ENCODE data around the gene TRIM63.

Gene TRIM63

GRCh38 chr1:26047278-26047874 lies 20.1 kb downstream of the TRIM63 start:
- TF ChIP-seq, protein P1, sequence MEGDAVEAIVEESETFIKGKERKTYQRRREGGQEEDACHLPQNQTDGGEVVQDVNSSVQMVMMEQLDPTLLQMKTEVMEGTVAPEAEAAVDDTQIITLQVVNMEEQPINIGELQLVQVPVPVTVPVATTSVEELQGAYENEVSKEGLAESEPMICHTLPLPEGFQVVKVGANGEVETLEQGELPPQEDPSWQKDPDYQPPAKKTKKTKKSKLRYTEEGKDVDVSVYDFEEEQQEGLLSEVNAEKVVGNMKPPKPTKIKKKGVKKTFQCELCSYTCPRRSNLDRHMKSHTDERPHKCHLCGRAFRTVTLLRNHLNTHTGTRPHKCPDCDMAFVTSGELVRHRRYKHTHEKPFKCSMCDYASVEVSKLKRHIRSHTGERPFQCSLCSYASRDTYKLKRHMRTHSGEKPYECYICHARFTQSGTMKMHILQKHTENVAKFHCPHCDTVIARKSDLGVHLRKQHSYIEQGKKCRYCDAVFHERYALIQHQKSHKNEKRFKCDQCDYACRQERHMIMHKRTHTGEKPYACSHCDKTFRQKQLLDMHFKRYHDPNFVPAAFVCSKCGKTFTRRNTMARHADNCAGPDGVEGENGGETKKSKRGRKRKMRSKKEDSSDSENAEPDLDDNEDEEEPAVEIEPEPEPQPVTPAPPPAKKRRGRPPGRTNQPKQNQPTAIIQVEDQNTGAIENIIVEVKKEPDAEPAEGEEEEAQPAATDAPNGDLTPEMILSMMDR (conservative IDR thresholded peaks at IDR 0.05; ENCODE audit: low read depth, low read length), result no peak
- DNase-seq (ENCODE audit: low read depth), result no peak
- no peak overlapping the region for H3K4me3 ChIP-seq (ENCODE audit: low read depth, low read length)

- DNase-seq (ENCODE audit: low read depth), result no peak
- TF ChIP-seq, protein P1 (conservative IDR thresholded peaks at IDR 0.05; ENCODE audit: low read depth, low read length), result no peak
- no peak overlapping the region for H3K4me3 ChIP-seq (ENCODE audit: low read depth, low read length)
Observed at GRCh38 chr1:26046246-26047095, 21.0 kb downstream of the TRIM63 start.

- H3K4me3 ChIP-seq (ENCODE audit: low read depth, low read length), result no peak within 1 kb of the TSS
- DNase-seq (ENCODE audit: low read depth), result no peak
- TF ChIP-seq, protein P1 (conservative IDR thresholded peaks at IDR 0.05; ENCODE audit: low read depth, low read length), result no peak
Observed at GRCh38 chr1:26045722-26046245, 21.6 kb downstream of the TRIM63 start, which contains the start of gene SLC30A2. SLC30A2 (minus strand) TSS chr1:26046118; CDS start chr1:26045896, 222 bp downstream.

DNA sequence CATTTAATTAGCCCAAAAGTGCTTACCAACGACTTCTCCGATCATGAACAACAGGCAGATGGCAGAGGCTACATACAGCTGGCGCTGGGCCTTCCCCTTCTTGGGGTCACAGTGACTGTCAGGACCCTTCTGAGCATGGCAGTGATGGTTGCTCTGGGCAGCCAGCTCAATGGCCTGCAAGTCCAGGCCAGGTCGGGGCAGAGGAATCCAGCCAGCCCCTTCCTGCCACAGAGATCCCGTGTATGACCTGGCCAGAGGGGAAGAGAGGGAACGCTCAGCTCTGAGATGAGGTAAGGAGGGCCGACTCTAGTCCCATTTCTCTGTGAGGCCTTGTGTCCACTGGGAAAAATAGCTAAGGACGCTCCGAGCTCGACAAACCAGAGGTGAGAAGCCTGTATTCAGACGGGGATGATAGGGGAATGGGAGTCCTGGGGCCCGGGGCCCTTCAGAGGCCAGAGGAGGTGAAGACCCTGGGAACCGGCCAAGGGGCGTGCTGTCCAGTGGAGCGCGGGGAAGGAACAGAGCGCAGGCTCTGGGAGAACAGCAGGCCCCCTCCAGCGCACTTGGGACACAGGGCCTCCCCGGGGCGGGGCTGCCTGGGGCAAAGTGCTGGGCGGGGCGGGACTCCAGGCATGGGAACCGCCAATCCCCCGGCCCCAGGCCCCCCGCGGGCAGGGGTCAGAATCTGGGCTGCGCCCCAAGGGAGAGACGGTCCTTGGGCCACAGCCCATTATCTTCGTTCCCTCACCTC lies 22.3 kb downstream of the TRIM63 start:
- DNase-seq (ENCODE audit: low read depth), result no peak
- no peak overlapping the region for H3K4me3 ChIP-seq (ENCODE audit: low read depth, low read length)
- TF ChIP-seq, protein P1 (conservative IDR thresholded peaks at IDR 0.05; ENCODE audit: low read depth, low read length), result no peak

- H3K4me3 ChIP-seq (ENCODE audit: low read depth, low read length), result no peak overlapping the region
- DNase-seq (ENCODE audit: low read depth), result no peak
- TF ChIP-seq, protein P1 (conservative IDR thresholded peaks at IDR 0.05; ENCODE audit: low read depth, low read length), result no peak
Observed at GRCh38 chr1:26044414-26044813, 23.0 kb downstream of the TRIM63 start.

DNA sequence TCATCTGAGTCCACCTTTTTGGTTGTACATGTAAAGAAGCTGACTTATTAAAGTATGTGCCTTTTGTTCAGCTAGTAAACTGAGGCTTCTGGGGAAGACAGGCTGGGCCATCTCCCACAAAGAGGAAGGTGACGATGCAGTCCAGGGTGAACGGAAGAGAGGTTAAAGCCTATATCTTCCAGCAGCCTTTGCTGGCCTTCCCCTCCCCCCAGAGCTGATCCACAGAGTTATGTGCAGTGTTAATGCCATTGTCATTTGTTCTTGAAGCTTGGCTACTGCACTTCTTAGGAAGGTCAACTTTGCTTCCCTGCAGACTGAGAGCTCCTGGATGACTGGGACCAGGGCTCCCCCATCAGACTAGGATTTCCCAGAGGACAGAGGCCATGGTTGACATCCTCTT lies 23.7 kb downstream of the TRIM63 start:
- TF ChIP-seq, protein P1 (conservative IDR thresholded peaks at IDR 0.05; ENCODE audit: low read depth, low read length), result no peak
- no peak for DNase-seq (ENCODE audit: low read depth)

More for the DNA sequence above, 23.7 kb downstream of the TRIM63 start:
- no peak overlapping the region for H3K4me3 ChIP-seq (ENCODE audit: low read depth, low read length)

Measured in choroid plexus epithelial cell (primary cell).